ENCODE results near the gene VPS37C.
"Not testable (repeated sequence)": the region's sequence is repeated elsewhere in the genome, so short reads cannot be mapped to it uniquely, and the experiment has no call there.

DNA sequence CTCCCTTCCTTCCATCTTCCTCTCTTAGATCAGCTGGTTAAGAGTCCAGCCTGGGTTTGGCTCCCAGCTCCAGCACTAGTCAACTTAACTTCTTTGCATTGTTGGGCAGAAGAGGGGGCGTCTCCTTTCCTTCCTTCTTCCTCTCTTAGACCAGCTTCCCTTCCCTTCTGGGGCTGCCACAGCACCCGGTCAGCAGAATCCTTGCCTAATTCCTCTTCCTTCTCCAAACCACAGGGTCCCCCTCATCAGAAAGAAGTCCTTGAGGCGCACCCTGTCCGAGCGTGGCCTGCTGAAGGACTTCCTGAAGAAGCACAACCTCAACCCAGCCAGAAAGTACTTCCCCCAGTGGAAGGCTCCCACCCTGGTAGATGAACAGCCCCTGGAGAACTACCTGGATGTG lies 42.6 kb upstream of the VPS37C start:
- TF ChIP-seq, protein P1, sequence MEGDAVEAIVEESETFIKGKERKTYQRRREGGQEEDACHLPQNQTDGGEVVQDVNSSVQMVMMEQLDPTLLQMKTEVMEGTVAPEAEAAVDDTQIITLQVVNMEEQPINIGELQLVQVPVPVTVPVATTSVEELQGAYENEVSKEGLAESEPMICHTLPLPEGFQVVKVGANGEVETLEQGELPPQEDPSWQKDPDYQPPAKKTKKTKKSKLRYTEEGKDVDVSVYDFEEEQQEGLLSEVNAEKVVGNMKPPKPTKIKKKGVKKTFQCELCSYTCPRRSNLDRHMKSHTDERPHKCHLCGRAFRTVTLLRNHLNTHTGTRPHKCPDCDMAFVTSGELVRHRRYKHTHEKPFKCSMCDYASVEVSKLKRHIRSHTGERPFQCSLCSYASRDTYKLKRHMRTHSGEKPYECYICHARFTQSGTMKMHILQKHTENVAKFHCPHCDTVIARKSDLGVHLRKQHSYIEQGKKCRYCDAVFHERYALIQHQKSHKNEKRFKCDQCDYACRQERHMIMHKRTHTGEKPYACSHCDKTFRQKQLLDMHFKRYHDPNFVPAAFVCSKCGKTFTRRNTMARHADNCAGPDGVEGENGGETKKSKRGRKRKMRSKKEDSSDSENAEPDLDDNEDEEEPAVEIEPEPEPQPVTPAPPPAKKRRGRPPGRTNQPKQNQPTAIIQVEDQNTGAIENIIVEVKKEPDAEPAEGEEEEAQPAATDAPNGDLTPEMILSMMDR (IDR thresholded peaks at IDR 0.05) = not testable (repeated sequence)
- not testable (repeated sequence) for TF ChIP-seq POLR2A (IDR thresholded peaks at IDR 0.05)

Data from ovary (tissue), 3 donors.